NCI-H446 (cell line): ENCODE data around the gene PPM1G.
A peak's percentile ranks its signal among the peaks of the same experiment; 100 is the strongest.

Source experiments
- DNase-seq, 2 experiments: peaks; one replicate each; lab custom pipeline; 2025; lab: John Stamatoyannopoulos, UW

Gene PPM1G

GRCh38 chr2:27412419-27413152 lies 3.2 kb upstream of the PPM1G start:
- DNase-seq: no peak

GRCh38 chr2:27408601-27409320 lies 630 bp downstream of the PPM1G start:
- peak in 1 of 2 experiments; percentile 12 for DNase-seq

- DNase-seq: peak in 1 of 2 experiments; percentile 46
These were observed 1.4 kb downstream of the PPM1G start for GRCh38 chr2:27407798-27408491.

GRCh38 chr2:27400348-27401135 lies 8.8 kb downstream of the PPM1G start:
- no peak for DNase-seq

GRCh38 chr2:27398962-27399361 lies 10.4 kb downstream of the PPM1G start:
- DNase-seq: no peak

- no peak for DNase-seq
These were observed 16.2 kb downstream of the PPM1G start for GRCh38 chr2:27393225-27393624.

GRCh38 chr2:27390822-27391679 lies 18.3 kb downstream of the PPM1G start:
- no peak for DNase-seq

GRCh38 chr2:27381577-27382181 lies 27.7 kb downstream of the PPM1G start:
- DNase-seq: no peak

- DNase-seq: peak; percentile 88 to 97
These were observed 28.5 kb downstream of the PPM1G start, which contains the start of gene ZNF513 for GRCh38 chr2:27380626-27381545. Gene ZNF513 (minus strand): TSS chr2:27380734. CDS start chr2:27380526, 208 bp downstream.

- DNase-seq: peak in 1 of 2 experiments; percentile 63
These were observed 29.4 kb downstream of the PPM1G start for GRCh38 chr2:27379836-27380625.

- no peak for DNase-seq
These were observed 30.0 kb downstream of the PPM1G start for GRCh38 chr2:27379383-27379835.

- no peak for DNase-seq
These were observed 30.5 kb downstream of the PPM1G start for GRCh38 chr2:27378809-27379290.

- peak in 1 of 2 experiments; percentile 8 for DNase-seq
These were observed 31.1 kb downstream of the PPM1G start for GRCh38 chr2:27378096-27378808.

- no peak for DNase-seq
These were observed 31.7 kb downstream of the PPM1G start for GRCh38 chr2:27377618-27378095.

- DNase-seq: no peak
These were observed 32.3 kb downstream of the PPM1G start for GRCh38 chr2:27376866-27377617.

- no peak for DNase-seq
These were observed 33.1 kb downstream of the PPM1G start for GRCh38 chr2:27376151-27376865.
